Adipose tissue (tissue), 3 donors: Measurements from ENCODE around the gene SBNO2. TPM values are rescaled to one million over a fixed set of nuclear protein-coding genes. Genes with fewer than 3 reads are reported as not detected.

Source experiments
- H3K27ac ChIP-seq: one replicate; pipeline ENCODE4 v1.5.1; 2013; ENCODE audit warnings: low read depth, low read length
- WGBS, 3 donors: extraction: QIAGEN DNeasy Blood & Tissue Kit; methylation state at CpG; one replicate each; pipeline ENCODE4 v1.1.7; 2013; 5-methylcytosine and 5-hydroxymethylcytosine counted together
- polyA plus RNA-seq, 3 donors: library from polyadenylated mRNA; stranded (reverse); fragments of 200-250 nt; gene quantifications; one replicate each; pipeline ENCODE4 v1.2.3, GENCODE V29; 2013
- donor health status: healthy with polysubstance abuse.
- donor health status: Bipolar disorder and iron deficiency.
- donor health status: healthy.

SBNO2 gene
- polyA plus RNA-seq, 3 donors, result 22.0 to 155 (median 53.1) TPM

DNA sequence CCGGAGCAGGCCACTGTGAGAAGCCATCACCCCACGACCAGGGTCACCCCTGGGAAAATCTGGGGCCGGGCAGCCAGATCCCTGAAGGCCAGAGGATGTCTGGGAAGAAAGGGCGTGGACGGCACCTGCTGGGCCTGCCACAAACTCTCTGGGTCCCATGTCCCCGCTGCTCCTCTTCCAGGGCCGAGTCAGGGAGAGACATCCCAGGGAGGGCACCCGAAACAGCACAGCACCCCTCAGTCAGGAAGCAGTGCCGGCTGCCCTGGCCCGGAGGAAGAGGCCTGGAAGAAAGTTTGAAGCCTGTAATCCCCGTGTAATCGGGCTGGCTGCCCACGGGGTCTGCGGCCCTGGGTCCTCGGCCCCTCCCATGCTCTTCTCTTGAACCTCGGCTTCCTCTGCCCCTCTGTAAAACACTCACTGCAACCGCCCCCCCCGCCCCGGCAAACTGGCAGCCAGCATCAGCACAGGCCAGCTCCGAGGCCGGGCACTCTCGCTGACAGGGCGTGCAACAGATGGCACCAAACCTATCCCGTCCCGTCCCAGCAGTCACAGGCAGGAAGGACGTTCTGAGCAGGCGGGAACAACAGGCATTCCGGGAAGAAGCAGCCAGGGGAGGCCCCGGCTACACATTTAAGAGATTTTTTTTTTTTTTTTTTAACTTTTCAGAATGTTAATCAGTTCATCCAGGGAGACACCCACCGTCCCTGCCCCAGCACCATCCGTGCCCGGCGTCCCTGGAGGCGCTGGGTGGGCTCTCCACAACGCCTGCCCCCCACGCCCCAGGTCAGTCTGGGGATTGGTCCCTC is 1.5 kb downstream of the SBNO2 start:
- H3K27ac ChIP-seq, result peak overlapping the region; percentile 99
- WGBS, 3 donors, result 13 to 22% (median 21%) methylated on average over 31 to 36 of the region's 36 CpGs

DNA sequence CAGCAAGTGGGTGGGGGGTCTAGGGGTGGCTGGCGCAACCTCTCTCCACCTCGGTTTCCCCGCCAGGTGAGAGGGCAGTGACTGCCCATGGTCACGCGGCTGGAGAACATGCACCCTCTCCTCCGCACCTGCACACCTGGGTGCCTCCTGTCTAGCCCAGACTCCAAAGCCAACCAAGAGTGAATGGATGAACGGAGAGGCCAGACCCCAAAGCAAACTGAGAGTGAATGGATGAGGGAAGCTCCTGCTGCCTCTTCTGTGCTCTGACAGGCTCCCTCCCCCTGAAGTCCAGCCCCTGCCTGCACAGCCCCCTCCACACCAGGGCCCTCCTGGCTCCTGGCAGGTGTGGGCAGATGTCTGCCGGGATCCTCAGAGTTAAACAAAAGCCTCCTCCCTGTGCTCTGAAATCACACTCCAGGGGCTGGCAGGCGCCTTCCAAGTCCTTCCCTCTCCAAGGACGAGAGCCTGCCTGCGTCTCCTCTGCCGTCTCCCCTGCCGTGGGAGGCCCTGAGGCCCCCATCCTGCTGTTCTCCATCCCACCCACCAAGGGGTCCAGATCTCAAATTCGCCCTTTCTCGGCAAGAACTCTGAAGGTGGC is 2.2 kb downstream of the SBNO2 start:
- peak overlapping the region; percentile 60 for H3K27ac ChIP-seq
- WGBS, 3 donors, result 36 to 58% (median 56%) methylated on average over 15 of the region's 15 CpGs

DNA sequence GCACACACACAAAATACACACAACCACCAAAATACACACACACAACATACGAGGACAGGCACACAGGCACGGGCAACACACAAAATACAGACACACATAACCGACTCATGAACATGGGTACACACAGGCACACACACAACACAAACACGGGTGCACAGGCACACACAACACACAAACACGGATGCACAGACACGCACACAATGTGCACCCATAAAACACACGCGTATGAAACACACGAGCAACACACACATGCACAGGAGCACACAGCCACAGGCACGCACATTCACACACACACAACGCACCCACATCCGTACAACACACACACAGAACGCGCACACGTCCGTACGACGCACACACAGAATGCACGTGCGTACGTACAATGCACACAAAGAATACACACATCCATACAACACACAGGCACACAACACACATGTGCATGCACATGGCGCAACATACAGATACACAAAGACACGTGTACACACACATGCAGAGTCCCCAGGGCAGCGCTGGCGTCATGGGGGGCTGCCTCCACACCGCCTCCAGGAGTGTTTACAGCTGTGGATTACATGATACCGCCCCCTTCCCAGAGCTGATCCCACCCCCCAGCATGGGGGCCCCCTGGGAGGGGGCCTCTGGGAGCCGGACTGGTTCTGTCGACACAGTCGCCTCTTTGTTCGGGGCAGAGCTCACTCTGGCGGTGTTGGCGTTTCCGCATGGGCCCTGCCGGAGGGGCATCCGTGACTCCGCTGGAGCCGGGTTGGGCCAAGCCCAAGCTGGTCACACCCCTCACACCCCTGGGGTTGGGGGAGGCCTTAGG is 2.9 kb downstream of the SBNO2 start:
- no peak overlapping the region for H3K27ac ChIP-seq

DNA sequence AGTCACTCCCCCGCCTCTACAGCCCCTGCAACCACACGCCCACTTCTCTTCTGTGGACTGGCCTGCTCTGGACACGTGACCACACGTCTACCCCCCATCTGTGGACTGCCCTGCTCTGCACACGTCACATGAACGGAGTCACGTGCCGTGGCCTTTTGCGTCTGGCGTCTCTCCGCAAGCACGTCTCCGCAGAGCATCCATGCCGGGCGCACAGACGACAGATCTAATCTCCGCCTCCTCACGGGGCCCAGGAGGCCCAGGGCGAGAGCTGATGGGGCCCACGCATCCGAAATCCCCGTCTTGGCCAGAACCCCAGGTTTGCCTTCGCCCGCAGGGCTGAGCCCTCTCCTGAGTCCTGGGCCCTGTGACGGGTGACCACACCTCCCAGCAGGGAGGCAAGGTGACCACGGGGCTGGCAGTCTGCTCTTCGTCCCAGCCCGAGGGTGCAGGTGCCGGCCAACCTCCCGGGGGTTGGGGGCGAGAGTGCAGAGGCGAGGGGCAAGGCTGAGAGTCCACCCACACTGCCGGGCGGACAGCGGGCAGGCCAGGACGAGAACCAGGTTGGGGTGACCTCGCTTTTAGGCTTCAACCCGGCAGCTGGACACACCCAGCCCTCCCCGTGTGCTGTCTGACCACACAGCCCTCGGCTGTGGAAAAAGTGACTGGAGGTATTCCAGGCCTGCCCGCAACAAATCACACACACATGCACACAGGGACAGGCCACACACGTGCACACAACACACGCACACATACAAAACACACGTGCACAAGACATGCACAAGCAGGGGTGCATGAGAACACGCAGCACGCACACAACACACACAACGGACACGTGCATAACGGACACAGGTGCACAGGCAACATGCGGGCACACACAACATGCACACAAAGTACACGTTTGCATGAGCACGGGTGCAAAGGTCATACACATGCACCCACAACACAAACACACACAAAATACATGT is 3.9 kb downstream of the SBNO2 start:
- H3K27ac ChIP-seq, result peak overlapping the region; percentile 14
- WGBS, 3 donors, result 58 to 72% (median 70%) methylated on average over 52 of the region's 52 CpGs

More for the DNA sequence above, 2.9 kb downstream of the SBNO2 start:
- WGBS, 3 donors, result 74 to 83% (median 81%) methylated on average over 38 of the region's 38 CpGs

DNA sequence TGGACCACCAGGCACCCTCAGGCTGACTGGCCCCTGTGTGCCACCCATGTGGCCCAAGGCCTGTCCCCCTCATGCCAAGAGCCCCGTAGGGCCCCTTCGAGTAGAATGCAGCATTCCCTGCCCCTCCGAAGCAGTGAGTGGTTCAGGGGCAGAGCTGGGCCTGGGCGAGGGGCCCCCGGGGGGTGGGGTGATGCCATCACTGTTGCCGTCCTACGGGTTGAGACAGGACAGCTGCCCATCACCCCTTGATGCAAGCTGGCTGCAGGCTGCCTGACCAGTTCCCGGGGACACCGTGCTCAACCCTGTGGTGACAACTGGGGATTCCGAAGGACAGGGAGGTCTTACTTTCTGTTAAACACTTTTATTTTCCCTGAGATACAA is 4.7 kb downstream of the SBNO2 start:
- H3K27ac ChIP-seq, result peak overlapping the region; percentile 14
- WGBS, 3 donors, result 55 to 73% (median 69%) methylated on average over 10 of the region's 10 CpGs

DNA sequence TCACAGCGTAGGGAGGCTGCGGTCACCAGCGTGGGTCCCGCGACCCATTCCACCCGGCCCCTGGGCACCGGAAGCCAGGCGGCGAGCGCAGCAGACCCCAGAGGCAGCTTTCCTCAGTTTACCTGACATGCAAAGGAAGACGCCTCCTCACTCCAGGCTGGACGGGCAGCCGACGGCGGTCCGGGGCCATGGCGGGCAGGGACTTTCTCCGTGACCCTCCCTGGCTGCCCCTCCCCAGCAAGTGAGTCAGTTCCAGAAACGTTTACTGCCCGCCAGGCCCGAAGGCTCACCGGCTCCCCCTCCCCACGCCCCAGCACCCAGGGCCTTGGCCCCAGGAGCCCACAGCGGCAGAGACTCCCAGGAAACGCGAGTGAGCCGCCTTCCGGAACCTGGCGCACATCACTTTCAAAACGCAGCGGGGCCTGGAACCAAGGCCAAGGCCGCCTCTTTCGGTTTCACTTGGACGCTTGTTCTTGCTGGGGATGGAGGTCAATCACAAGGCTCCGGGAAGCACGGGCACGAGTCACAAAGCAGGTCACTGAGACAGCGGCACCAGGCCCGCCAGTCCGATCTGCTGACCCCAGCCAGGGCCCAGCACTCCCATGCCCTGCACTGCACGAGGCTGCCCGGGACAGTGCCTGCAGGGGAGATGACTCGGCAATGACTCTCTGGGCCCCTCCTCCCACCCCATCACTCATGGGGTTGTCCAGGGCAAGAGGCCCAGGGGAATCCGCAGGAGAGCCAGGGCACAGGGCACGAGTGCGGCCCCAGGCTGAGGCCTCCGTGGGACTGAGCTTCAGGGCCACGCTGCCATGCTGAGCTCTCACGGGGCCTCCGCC is 5.3 kb downstream of the SBNO2 start:
- peak overlapping the region; percentile 14 for H3K27ac ChIP-seq
- WGBS, 3 donors, result 60 to 63% (median 61%) methylated on average over 50 of the region's 50 CpGs

DNA sequence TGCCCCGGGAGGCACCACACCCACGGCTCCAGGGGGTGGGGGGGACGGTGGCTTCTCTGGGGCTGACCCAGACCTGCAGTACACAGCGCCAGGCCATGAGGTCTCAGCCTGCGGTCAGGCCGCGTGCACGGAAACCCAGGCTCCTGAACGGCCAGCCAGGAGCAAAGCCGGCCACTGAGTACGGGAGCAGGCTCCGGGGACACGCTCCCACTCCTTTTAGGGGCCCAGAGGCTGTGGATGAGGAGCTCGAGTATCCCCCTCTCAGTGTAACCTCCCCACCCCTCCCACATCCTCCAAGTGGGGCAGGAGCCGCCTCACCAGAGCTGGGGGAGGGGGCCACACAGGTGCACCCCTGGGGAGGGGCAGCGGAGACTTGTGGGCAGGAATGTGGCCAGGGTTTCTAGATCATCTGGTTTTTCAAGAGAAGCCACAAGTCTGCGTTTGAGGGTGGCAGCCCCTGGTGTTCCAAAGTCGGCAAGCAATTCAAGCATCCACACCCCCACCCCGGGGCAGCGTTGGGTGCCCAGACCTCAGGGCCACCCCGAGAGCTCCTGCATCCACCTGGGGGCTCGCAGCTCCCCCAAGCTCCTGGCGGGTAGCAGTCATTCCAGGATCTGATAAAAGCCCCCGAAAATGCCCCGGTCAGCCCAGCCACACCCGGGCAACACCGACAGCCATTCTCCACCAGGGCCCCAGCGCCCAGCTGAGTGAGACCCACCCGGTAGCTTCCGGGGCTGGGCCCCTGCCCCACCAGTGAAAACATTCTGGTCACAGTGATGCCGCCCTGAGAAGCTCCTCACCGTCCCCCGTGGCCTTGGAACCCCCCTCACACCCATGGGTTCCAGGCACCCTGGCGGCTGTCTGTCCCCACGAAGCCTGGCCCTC is 6.1 kb downstream of the SBNO2 start:
- 74 to 78% (median 76%) methylated on average over 33 to 35 of the region's 35 CpGs for WGBS, 3 donors
- H3K27ac ChIP-seq, result no peak overlapping the region

DNA sequence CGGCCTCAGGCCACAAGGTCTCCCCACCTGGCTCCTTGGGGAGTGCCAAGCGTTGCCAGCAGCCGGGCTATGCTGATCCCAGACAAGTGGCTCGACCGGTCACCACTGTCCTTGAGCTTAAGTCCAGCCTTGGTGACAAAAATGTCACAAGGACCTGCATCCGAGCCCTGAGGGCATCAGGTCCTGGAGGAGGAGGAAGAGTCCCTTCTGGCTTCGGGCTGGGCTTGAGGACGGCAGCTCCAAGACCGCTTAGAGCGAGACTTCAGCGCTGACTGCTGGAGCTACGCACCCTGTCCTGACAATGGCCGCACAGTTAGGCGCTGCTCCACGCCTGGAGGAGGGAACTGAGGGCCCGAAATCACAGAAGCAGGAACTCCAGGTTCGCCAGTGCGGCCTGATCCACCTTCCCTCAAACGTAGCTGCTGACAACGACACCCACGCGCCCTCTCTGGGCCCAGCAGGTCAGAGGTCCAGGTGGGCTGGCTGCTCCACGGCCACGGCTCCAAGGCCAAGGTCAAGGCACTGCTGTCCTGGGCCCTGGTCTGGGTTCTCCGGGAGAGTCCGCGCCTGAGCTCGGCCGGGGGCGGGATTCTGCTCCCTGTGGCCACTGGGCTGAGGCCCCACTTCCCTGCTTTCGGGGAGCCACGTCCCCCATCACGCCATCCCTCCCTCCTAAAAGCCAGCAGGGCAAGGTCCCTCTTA is 7.0 kb downstream of the SBNO2 start:
- H3K27ac ChIP-seq, result no peak overlapping the region
- WGBS, 3 donors, result 75 to 90% (median 87%) methylated on average over 33 of the region's 33 CpGs

DNA sequence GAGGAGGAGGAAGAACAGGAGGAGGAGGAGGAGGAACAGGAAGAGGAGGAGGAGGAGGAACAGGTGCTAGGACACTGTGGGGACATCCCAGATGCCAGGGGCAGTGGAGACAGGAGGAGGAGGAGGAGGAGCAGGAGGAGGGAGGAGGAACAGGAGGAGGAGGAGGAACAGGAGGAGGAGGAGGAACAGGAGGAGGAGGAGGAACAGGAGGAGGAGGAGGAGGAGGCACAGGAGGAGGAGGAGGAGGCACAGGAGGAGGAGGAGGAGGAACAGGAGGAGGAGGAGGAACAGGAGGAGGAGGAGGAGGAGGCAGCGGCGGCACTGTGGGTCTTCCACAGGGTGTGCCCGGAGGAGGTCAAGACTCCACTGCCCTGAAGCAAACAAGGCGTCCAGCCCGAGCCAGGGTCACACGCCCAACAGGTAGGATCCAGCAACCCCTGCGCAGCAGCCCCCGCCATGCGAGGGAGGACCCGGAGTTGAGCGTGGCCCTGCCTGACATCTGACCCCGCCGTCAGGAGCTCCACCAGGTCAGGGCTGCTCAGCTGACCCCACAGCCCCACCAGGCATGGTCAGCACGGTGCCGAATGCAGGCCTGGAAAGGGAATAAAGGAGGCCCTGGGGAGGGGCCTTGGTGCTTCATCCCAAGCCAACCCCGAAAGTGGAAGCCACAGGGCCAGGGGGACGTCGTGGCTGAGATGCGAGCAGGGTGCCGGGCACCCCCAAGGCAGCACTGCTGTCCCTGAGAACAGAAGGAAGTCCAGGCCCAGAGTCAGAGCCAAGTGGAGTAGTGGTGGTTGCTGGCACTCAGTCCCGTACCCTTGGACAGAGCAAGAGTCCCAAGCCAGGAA is 9.2 kb downstream of the SBNO2 start:
- 68 to 82% (median 78%) methylated on average over 18 to 21 of the region's 21 CpGs for WGBS, 3 donors
- peak overlapping the region; percentile 9 for H3K27ac ChIP-seq

DNA sequence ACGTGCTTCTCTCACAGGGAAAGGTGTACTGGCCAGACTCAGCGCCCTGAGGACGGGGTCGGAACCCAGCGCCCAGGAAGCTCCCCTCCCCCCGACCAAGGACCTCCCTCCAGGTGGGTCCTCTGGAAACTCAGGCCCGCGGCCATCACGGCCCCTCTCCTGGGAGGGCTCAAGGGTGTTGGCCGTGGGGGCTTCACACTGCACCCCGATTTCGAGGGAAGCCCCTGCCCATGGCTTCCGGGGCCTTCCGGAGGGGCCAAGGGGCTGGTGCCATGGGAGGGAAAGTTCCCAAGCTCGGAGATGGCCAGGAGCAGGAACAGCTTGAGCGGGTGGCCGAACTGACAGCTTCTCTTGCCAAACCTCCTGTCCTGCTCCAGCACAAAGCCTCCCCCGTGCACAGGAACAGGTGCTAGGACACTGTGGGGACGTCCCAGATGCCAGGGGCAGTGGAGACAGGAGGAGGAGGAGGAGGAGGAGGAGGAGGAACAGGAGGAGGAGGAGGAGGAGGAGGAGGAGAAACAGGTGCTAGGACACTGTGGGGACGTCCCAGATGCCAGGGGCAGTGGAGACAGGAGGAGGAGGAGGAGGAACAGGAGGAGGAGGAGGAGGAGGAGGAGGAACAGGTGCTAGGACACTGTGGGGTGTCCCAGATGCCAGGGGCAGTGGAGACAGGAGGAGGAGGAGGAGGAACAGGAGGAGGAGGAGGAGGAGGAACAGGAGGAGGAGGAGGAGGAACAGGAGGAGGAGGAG is 10.0 kb downstream of the SBNO2 start:
- H3K27ac ChIP-seq, result no peak overlapping the region
- 71 to 76% (median 72%) methylated on average over 18 to 20 of the region's 20 CpGs for WGBS, 3 donors

DNA sequence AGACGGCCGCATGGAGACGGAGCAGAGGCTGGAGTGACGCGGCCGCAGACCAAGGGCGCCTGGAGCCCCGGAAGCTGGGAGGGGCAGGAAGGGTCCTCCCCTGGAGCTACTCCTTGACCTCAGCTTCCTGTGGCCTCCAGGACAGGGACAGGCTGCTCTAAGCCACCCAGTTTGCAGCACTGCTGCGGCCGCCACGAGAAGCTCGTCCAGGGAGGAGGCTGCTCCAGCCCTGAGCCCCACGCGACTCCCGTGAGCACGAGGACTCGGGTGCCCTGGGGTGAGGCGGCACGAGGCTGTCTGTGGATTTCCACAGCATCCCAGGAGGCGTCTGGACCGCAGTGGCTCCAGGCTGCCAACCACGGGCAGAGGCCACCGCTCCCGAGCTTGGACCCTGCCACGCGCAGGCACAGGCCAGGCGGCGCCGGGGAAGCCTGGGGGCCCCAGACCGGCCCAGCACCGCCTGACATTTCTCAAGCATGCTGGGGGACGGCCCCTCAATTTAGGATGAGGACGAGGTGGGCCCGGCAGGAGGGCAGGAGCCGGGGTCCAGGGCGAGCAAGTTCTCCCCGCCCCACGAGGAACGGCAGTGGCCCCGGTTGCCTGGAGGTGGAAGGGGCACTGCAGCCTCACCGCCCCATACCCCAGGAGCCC is 10.7 kb downstream of the SBNO2 start:
- H3K27ac ChIP-seq, result no peak overlapping the region
- 68 to 84% (median 79%) methylated on average over 41 of the region's 41 CpGs for WGBS, 3 donors

DNA sequence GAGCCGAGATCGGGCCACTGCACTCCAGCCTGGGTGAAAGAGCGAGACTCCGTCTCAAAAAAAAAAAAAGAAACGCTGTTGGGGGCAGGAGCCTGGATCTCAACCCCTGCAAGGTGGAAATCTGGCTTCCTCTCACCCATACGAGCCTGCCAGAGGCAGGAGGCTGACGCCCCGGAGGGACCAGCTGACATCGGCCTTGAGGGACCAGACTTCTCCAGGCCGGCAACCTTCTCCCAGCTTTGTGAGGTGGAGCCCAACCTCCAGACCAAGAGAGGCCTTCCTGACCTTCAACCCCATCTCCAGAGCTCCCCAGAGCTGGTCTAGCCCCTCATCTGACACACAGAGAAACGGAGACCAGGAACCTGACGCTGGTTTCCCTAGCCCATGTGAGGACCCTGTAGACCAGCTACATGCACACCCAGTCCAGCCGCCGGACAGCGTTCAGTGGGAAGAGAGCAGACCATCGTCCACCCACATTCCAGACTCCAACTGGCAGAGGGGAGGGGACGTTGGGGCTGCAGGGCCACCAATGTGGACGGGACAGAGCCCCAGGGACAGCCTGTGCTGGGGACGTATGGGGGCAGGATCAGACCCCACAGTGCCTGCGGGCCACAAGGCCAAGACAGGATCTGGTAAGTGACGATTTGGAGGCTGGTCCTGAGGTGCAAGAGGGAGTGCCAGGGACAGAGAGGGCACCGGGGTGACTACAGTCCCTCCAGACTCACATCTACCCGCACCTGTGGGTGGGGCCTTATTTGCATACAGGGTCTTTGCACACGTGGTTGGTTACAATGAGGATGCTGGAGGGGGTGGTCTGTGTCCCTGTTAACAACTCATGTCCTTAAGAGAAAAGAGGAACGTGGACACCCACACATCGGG is 11.4 kb downstream of the SBNO2 start:
- 78 to 80% (median 79%) methylated on average over 25 to 26 of the region's 26 CpGs for whole genome bisulfite sequencing, 3 donors
- no peak overlapping the region for H3K27ac ChIP-seq

DNA sequence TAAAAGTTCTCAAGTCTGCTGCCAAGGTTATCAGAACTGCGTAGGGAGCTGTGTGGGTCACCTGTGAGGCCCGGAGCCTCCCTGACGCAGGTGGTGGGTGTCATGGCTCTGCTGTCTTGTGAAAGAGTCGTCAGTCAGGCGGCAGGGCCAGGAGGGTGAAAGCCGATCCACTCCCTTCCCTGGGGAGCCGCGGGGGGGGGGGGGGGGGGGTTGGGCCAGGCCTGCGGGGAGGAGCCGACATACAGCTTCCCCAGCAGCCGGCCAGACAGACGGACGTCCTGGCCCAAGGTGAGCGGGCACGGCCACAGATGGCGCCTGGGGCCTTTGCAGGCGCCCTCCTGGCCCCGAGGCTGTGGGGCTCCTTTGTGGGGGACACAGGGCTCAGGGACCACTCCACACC is 12.4 kb downstream of the SBNO2 start:
- WGBS, 3 donors, result 49 to 65% (median 57%) methylated on average over 14 to 18 of the region's 18 CpGs
- H3K27ac ChIP-seq, result no peak overlapping the region
